K562 (cell line): ENCODE data around the gene DPH7. TPM values are rescaled to one million over a fixed set of nuclear protein-coding genes. Genes with fewer than 3 reads are reported as not detected.

ENCODE experiments used
- BMI1 ChIP-seq: fragments of 150-350 bp; IDR thresholded peaks from 2 replicates; pipeline ENCODE4 v1.6.1; 2014; ENCODE audit warnings: low read length
- CTBP1 ChIP-seq: fragments of 450-650 bp; IDR thresholded peaks from 2 replicates; pipeline ENCODE4 v1.6.1; 2016; ENCODE audit warnings: borderline replicate concordance
- ZKSCAN8 ChIP-seq: fragments of 200-800 bp; sonication (Bioruptor generic); IDR thresholded peaks from 2 replicates; pipeline ENCODE4 v1.6.1; 2016; ENCODE audit warnings: missing genetic modification characterization, missing compliant biosample characterization
- ZNF384 ChIP-seq: IDR thresholded peaks from 2 replicates; pipeline ENCODE4 v1.6.1; 2012; ENCODE audit warnings: low read depth, low read length, improper control_type of control experiment
- ZNF75A ChIP-seq: fragments of 450-650 bp; formaldehyde crosslinking; IDR thresholded peaks from 2 replicates; pipeline ENCODE4 v1.4.0; 2020; ENCODE audit warnings: mild to moderate bottlenecking
- polyA plus RNA-seq, 8 experiments: library from polyadenylated mRNA; depleted of rRNA in 4 of 8; stranded (reverse) in 5 of 8; unstranded in 3 of 8; fragments of >200 nt; fragmentation: Nextera tagmentation in 2 of 8; fragmentation: Illumina TruSeq in 1 of 8; extraction: Ambion mirVana in 2 of 8; extraction: Trizol in 1 of 8; gene quantifications; 2 replicates each; pipeline versions ENCODE4 v1.2.1 to v1.2.3, GENCODE V29; 2011 to 2014; ENCODE audit warnings: inconsistent platforms in 1 of 8, missing spikeins in 1 of 8
- total RNA-seq, 7 experiments: library from RNA; depleted of rRNA in 6 of 7; stranded (reverse); fragments of >200 nt in 6 of 7; fragmentation: Illumina TruSeq in 2 of 7; extraction: Trizol in 2 of 7; gene quantifications; 2 replicates each; pipeline versions ENCODE4 v1.2.1 to v1.2.3, GENCODE V29; 2011 to 2021; ENCODE audit warnings: low replicate concordance in 1 of 7
- TF ChIP-seq, protein P1 (sequence below): fragments of 450-650 bp; IDR thresholded peaks from 2 replicates; pipeline ENCODE4 v1.6.1; 2016; ENCODE audit warnings: borderline replicate concordance
- TF ChIP-seq, protein P2 (sequence below): fragments of 450-650 bp; formaldehyde crosslinking; conservative IDR thresholded peaks from 2 replicates; pipeline ENCODE4 v1.4.0; 2022; ENCODE audit warnings: mild to moderate bottlenecking, missing genetic modification characterization
- TF ChIP-seq, protein P3 (sequence below), 2 experiments: IDR thresholded peaks in 1 of 2; conservative IDR thresholded peaks in 1 of 2; 2 replicates each; pipeline ENCODE4 v1.6.1; 2016; ENCODE audit warnings: low read depth in 2 of 2, mild to moderate bottlenecking in 1 of 2, missing compliant biosample characterization in 1 of 2, missing genetic modification characterization in 1 of 2, moderate library complexity in 1 of 2
- TF ChIP-seq, protein P4 (sequence below): fragments of 450-650 bp; formaldehyde crosslinking; IDR thresholded peaks from 2 replicates; pipeline ENCODE4 v1.4.0; 2022; ENCODE audit warnings: missing genetic modification characterization

Gene DPH7
- total and polyA plus RNA-seq, 9 of the 15 experiments (the other 6 are each of a cell fraction or from before 2014, with no cell fraction given) = 13.9 to 68.6 (median 41.3) TPM

DNA sequence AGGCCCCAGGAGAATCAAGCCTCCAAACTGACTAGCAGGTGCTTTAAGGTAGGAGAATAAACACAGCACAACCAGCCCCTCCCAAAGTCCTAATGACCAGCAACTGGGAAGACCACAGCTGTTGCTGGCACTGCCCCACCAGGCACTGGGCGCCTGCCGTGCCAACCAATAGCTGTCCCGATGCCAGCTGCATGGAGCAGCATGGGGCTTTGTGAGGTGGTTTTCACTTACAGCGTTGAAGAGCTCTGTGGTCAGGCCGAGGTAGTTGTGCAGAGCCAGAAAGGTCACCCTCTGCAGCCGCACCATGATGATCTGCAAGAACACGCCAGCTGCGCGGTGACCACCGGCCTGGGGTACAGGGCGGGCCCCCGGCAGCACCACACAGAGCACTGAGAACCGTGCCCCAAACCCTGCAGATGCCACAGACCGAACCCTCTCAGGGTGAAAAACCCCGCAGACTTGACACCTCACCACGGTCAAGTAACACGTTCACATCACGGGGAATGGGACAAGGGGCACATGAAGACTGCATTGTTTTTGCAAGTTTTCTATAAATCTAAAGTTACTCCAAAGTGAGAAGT lies 57.2 kb downstream of the DPH7 start (continued):
- TF ChIP-seq, protein P1, sequence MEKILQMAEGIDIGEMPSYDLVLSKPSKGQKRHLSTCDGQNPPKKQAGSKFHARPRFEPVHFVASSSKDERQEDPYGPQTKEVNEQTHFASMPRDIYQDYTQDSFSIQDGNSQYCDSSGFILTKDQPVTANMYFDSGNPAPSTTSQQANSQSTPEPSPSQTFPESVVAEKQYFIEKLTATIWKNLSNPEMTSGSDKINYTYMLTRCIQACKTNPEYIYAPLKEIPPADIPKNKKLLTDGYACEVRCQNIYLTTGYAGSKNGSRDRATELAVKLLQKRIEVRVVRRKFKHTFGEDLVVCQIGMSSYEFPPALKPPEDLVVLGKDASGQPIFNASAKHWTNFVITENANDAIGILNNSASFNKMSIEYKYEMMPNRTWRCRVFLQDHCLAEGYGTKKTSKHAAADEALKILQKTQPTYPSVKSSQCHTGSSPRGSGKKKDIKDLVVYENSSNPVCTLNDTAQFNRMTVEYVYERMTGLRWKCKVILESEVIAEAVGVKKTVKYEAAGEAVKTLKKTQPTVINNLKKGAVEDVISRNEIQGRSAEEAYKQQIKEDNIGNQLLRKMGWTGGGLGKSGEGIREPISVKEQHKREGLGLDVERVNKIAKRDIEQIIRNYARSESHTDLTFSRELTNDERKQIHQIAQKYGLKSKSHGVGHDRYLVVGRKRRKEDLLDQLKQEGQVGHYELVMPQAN = no peak
- no peak for TF ChIP-seq BMI1
- TF ChIP-seq, protein P2, sequence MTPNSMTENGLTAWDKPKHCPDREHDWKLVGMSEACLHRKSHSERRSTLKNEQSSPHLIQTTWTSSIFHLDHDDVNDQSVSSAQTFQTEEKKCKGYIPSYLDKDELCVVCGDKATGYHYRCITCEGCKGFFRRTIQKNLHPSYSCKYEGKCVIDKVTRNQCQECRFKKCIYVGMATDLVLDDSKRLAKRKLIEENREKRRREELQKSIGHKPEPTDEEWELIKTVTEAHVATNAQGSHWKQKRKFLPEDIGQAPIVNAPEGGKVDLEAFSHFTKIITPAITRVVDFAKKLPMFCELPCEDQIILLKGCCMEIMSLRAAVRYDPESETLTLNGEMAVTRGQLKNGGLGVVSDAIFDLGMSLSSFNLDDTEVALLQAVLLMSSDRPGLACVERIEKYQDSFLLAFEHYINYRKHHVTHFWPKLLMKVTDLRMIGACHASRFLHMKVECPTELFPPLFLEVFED = no peak
- no peak for TF ChIP-seq ZNF75A (CRISPR knock-in tag)
- TF ChIP-seq, protein P3, sequence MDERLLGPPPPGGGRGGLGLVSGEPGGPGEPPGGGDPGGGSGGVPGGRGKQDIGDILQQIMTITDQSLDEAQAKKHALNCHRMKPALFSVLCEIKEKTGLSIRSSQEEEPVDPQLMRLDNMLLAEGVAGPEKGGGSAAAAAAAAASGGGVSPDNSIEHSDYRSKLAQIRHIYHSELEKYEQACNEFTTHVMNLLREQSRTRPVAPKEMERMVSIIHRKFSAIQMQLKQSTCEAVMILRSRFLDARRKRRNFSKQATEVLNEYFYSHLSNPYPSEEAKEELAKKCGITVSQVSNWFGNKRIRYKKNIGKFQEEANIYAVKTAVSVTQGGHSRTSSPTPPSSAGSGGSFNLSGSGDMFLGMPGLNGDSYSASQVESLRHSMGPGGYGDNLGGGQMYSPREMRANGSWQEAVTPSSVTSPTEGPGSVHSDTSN (CRISPR knock-in tag; IDR thresholded peaks at IDR 0.05; ENCODE audit: low read depth) = no peak
- TF ChIP-seq, protein P3 (tag; conservative IDR thresholded peaks at IDR 0.05; ENCODE audit: low read depth) = no peak
- TF ChIP-seq, protein P4, sequence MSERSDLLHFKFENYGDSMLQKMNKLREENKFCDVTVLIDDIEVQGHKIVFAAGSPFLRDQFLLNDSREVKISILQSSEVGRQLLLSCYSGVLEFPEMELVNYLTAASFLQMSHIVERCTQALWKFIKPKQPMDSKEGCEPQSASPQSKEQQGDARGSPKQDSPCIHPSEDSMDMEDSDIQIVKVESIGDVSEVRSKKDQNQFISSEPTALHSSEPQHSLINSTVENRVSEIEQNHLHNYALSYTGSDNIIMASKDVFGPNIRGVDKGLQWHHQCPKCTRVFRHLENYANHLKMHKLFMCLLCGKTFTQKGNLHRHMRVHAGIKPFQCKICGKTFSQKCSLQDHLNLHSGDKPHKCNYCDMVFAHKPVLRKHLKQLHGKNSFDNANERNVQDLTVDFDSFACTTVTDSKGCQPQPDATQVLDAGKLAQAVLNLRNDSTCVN (CRISPR knock-in tag) = no peak
- no peak for TF ChIP-seq ZNF384
- no peak for TF ChIP-seq ZKSCAN8 (CRISPR knock-in tag)
- no peak for TF ChIP-seq CTBP1
